ENCODE measurements around the gene USP25.

DNA sequence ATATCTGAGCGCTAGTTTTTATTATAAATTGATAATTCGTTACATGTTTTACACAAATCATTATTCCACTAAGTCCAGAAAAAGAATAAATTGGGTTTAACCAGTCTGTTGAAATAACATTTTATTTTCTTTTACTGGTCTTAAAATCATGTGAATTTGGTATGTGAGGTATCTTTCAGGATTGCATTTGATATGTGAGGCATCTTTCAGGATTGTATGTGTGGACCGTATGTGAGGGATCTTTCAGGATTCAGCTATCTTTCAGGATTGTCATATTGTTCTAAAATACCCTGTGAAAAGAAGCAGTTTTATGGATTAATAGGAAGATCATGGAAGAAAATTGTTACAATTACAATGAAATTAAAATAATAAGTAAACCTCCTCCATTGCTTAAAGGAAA lies 42.9 kb downstream of the USP25 start:
- TF ChIP-seq, protein P1, sequence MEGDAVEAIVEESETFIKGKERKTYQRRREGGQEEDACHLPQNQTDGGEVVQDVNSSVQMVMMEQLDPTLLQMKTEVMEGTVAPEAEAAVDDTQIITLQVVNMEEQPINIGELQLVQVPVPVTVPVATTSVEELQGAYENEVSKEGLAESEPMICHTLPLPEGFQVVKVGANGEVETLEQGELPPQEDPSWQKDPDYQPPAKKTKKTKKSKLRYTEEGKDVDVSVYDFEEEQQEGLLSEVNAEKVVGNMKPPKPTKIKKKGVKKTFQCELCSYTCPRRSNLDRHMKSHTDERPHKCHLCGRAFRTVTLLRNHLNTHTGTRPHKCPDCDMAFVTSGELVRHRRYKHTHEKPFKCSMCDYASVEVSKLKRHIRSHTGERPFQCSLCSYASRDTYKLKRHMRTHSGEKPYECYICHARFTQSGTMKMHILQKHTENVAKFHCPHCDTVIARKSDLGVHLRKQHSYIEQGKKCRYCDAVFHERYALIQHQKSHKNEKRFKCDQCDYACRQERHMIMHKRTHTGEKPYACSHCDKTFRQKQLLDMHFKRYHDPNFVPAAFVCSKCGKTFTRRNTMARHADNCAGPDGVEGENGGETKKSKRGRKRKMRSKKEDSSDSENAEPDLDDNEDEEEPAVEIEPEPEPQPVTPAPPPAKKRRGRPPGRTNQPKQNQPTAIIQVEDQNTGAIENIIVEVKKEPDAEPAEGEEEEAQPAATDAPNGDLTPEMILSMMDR (IDR thresholded peaks at IDR 0.05): no peak
- no peak for TF ChIP-seq POLR2A (IDR thresholded peaks at IDR 0.05)
